H1 (cell line): Measurements from ENCODE around the gene PJVK. TPM values are rescaled to one million over a fixed set of nuclear protein-coding genes. Genes with fewer than 3 reads are reported as not detected.
A peak's percentile ranks its signal among the peaks of the same experiment; 100 is the strongest.

Experiments
- ATF3 ChIP-seq: IDR thresholded peaks from 2 replicates; pipeline ENCODE4 v1.6.1; 2011; ENCODE audit warnings: low read depth, mild to moderate bottlenecking, low read length; ENCODE audit not compliant: insufficient read depth
- CEBPB ChIP-seq: IDR thresholded peaks from 2 replicates; pipeline ENCODE4 v1.6.1; 2012; ENCODE audit warnings: low read depth, low read length
- CHD2 ChIP-seq: IDR thresholded peaks from 2 replicates; pipeline ENCODE4 v1.6.1; 2012; ENCODE audit warnings: low read length, improper control_type of control experiment
- CREB1 ChIP-seq: IDR thresholded peaks from 2 replicates; pipeline ENCODE4 v1.6.1; 2012; ENCODE audit warnings: inconsistent platforms
- EP300 ChIP-seq, 2 experiments: IDR thresholded peaks; 1 replicate in 1 of 2; 2 replicates in 1 of 2; pipeline ENCODE4 v1.6.1; 2011 to 2012; ENCODE audit warnings: low read depth in 2 of 2, low read length in 2 of 2, mild to moderate bottlenecking in 2 of 2, borderline replicate concordance in 1 of 2, inconsistent platforms in 1 of 2, moderate library complexity in 1 of 2
- EZH2 ChIP-seq: fragments of 200-600 bp; sonication (generic); IDR thresholded peaks from 2 replicates; pipeline ENCODE4 v1.7.1; 2012; ENCODE audit warnings: low read depth, mild to moderate bottlenecking, moderate library complexity, low read length, inconsistent platforms; ENCODE audit not compliant: severe bottlenecking
- FOSL1 ChIP-seq: IDR thresholded peaks from 2 replicates; pipeline ENCODE4 v1.6.1; 2011; ENCODE audit warnings: mild to moderate bottlenecking, low read depth, low read length, moderate library complexity; ENCODE audit not compliant: insufficient read depth
- HDAC2 ChIP-seq, 2 experiments: fragments of 300-600 bp in 1 of 2; sonication (generic) in 1 of 2; IDR thresholded peaks; 2 replicates each; pipeline ENCODE4 v1.6.1; 2011 to 2012; ENCODE audit warnings: low read depth in 2 of 2, low read length in 2 of 2, mild to moderate bottlenecking in 2 of 2, moderate library complexity in 2 of 2, borderline replicate concordance in 1 of 2, inconsistent platforms in 1 of 2
- JUND ChIP-seq: IDR thresholded peaks from 2 replicates; pipeline ENCODE4 v1.6.1; 2011; ENCODE audit warnings: mild to moderate bottlenecking, improper control_type of control experiment, low read length
- KDM4A ChIP-seq: IDR thresholded peaks from one replicate; pipeline ENCODE4 v1.7.1; 2012; ENCODE audit warnings: low read depth, mild to moderate bottlenecking, moderate library complexity, low read length, inconsistent platforms; ENCODE audit not compliant: severe bottlenecking
- KDM5A ChIP-seq: fragments of 200-600 bp; IDR thresholded peaks from 2 replicates; pipeline ENCODE4 v1.7.1; 2012; ENCODE audit warnings: mild to moderate bottlenecking, low read length, inconsistent platforms, mixed read lengths
- POLR2A ChIP-seq, 2 experiments: IDR thresholded peaks; 1 replicate in 1 of 2; 2 replicates in 1 of 2; pipeline ENCODE4 v1.6.1; 2011; ENCODE audit warnings: low read depth in 2 of 2, low read length in 2 of 2, mild to moderate bottlenecking in 2 of 2; ENCODE audit errors: control extremely low read depth in 1 of 2
- POU5F1 ChIP-seq: IDR thresholded peaks from 2 replicates; pipeline ENCODE4 v1.6.1; 2011; ENCODE audit warnings: low read depth, mild to moderate bottlenecking, low read length, moderate library complexity
- RAD21 ChIP-seq, 2 experiments: IDR thresholded peaks in 1 of 2; conservative IDR thresholded peaks in 1 of 2; 2 replicates each; pipeline ENCODE4 v1.6.1; 2011; ENCODE audit warnings: low read depth in 2 of 2, low read length in 2 of 2, improper control_type of control experiment in 1 of 2, inconsistent platforms in 1 of 2, mild to moderate bottlenecking in 1 of 2, moderate library complexity in 1 of 2
- RBBP5 ChIP-seq: IDR thresholded peaks from 2 replicates; pipeline ENCODE4 v1.7.1; 2012; ENCODE audit warnings: low read depth, mild to moderate bottlenecking, inconsistent platforms, low read length, moderate library complexity, borderline replicate concordance
- RFX5 ChIP-seq: IDR thresholded peaks from 2 replicates; pipeline ENCODE4 v1.6.1; 2011; ENCODE audit warnings: low read depth, low read length, improper control_type of control experiment, borderline replicate concordance
- SAP30 ChIP-seq: fragments of 300-600 bp; sonication (generic); IDR thresholded peaks from 2 replicates; pipeline ENCODE4 v1.7.1; 2012; ENCODE audit warnings: low read length, moderate library complexity, mild to moderate bottlenecking, inconsistent platforms; ENCODE audit not compliant: insufficient read depth, insufficient replicate concordance
- SIN3A ChIP-seq, 2 experiments: IDR thresholded peaks in 1 of 2; conservative IDR thresholded peaks in 1 of 2; 2 replicates each; pipeline ENCODE4 v1.6.1; 2011 to 2012; ENCODE audit warnings: low read length in 2 of 2, improper control_type of control experiment in 1 of 2, low read depth in 1 of 2, mild to moderate bottlenecking in 1 of 2
- SIRT6 ChIP-seq: IDR thresholded peaks from one replicate; pipeline ENCODE4 v1.7.1; 2012; ENCODE audit warnings: low read length, inconsistent platforms
- SP1 ChIP-seq: IDR thresholded peaks from 2 replicates; pipeline ENCODE4 v1.6.1; 2011; ENCODE audit warnings: low read depth, low read length
- SRF ChIP-seq: IDR thresholded peaks from 2 replicates; pipeline ENCODE4 v1.6.1; 2011; ENCODE audit warnings: mild to moderate bottlenecking, low read depth, low read length, moderate library complexity
- TBP ChIP-seq: IDR thresholded peaks from 2 replicates; pipeline ENCODE4 v1.6.1; 2011; ENCODE audit warnings: low read depth, low read length, improper control_type of control experiment
- polyA plus RNA-seq, 7 experiments: library from polyadenylated mRNA; depleted of rRNA in 3 of 7; stranded (reverse) in 5 of 7; unstranded in 2 of 7; fragments of >200 nt in 5 of 7; fragments of 200-250 nt in 2 of 7; gene quantifications; 1 replicate in 5 of 7; 2 replicates in 1 of 7; 4 replicates in 1 of 7; pipeline versions ENCODE4 v1.2.1 to v1.2.3, GENCODE V29; 2011 to 2013; ENCODE audit warnings: missing spikeins in 2 of 7, mixed read lengths in 2 of 7
- total RNA-seq: library from RNA; stranded (reverse); fragmentation: NEBNext Ultra II Directional; extraction: Animal tissue kit (Norgen Biotek cat#: 25700); gene quantifications from 2 replicates; pipeline ENCODE4 v1.2.1, GENCODE V29; 2021

The PJVK gene
- total and polyA plus RNA-seq, 2 of the 8 experiments (the other 6 are each of a cell fraction or from before 2014, with no cell fraction given) = 2.4 to 2.8 TPM

DNA sequence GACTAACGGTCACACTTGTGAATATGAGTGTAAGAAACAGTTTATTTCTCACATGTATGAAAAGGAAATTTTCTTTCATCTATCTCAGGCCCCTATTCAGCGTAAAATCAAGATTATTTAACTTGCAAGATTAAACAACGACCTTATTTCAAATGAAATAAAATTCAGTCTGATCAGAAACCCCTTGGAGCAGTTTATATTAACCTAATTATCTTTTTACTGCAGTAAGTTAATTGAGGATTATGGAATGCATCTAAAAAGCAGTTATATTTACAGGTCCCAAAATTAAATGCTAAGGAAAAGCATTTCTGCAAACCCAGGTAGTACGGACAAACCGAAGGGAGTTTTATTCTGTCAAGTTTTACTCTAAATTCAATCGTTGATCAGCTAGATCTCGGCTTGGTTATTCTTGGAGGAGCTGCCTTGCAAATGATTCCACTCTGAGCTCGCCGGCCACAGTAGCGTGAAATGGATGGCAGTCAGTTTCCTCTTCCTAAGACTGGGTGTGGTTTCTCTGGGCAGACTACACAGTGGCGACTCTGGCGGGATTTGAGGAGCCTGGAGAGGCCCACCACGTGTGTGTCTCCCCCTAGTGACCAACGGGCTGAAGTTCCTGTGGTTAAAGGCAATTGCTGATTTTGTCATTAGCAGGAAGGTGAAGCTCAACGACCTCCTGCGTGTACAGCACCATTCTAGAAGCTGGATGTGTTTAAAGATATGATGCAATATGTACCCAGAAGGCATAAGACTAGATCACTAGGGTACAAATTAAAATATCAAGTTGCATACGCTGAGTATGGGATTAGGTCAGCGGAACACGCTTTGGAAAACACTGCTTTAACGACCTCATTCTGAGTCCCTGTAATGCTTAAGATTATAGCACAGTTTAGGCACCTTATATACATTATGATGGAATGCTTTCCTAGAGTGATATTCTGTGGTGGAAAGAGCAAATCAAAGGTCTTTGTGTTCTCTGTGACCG, 36.6 kb upstream of the PJVK start (continued):
- TF ChIP-seq SIN3A (conservative IDR thresholded peaks at IDR 0.05 in 1 of 2, IDR thresholded peaks at IDR 0.05 in 1 of 2; ENCODE audit: low read depth in 1 of 2, low read length in 2 of 2) (peak in 1 of 2 experiments; percentile 57; a peak in 1 of 4 replicates), KDM4A (no peak), KDM5A (no peak), SIRT6 (no peak), CREB1 (0 out of 2 replicates have a peak, but pooled peaks have one; percentile 33), RFX5 (no peak), EP300 (IDR thresholded peaks at IDR 0.05; ENCODE audit: borderline replicate concordance in 1 of 2, low read depth in 2 of 2, low read length in 2 of 2) (no peak), RAD21 (IDR thresholded peaks at IDR 0.05 in 1 of 2, conservative IDR thresholded peaks at IDR 0.05 in 1 of 2; ENCODE audit: low read depth in 2 of 2, low read length in 2 of 2) (peak; percentile 85 to 88), TBP (peak; percentile 46; the same call in 1 of the 2 replicates), JUND (no peak; the same call in 1 of the 2 replicates), FOSL1 (no peak), SP1 (no peak), CEBPB (peak; percentile 57; the same call in 1 of the 2 replicates), EZH2 (no peak), ATF3 (no peak), POLR2A (IDR thresholded peaks at IDR 0.05; ENCODE audit: control extremely low read depth in 1 of 2, low read depth in 2 of 2, low read length in 2 of 2) (peak in 1 of 2 experiments; percentile 61; a peak in 2 of 3 replicates), SRF (no peak), RBBP5 (no peak), POU5F1 (no peak), HDAC2 (IDR thresholded peaks at IDR 0.05; ENCODE audit: borderline replicate concordance in 1 of 2, low read depth in 2 of 2, low read length in 2 of 2) (0 out of 4 replicates have a peak, but pooled peaks of 1 of the 2 experiments have one; percentile 44), CHD2 (no peak), SAP30 (no peak)
